ENCODE data around the gene RUFY1. TPM values are rescaled to one million over a fixed set of nuclear protein-coding genes. Genes with fewer than 3 reads are reported as not detected.

Gene RUFY1
- total and polyA plus RNA-seq, 10 of the 15 experiments (the other 5 are each of a cell fraction or from before 2014, with no cell fraction given): 5.7 to 36.3 (median 24.5) TPM

GRCh38 chr5:179612577-179613459, 62.5 kb downstream of the RUFY1 start (continued):
- TF ChIP-seq ELK1 (IDR thresholded peaks at IDR 0.05; ENCODE audit: low read depth, low read length): no peak
- TF ChIP-seq IKZF1 (conservative IDR thresholded peaks at IDR 0.05): no peak
- no peak for TF ChIP-seq MYC (IDR thresholded peaks at IDR 0.05; ENCODE audit: insufficient read depth, insufficient read length, insufficient replicate concordance, low read length, severe bottlenecking)
- TF ChIP-seq SIX5 (IDR thresholded peaks at IDR 0.05; ENCODE audit: low read depth, low read length, severe bottlenecking): no peak
- TF ChIP-seq CREB1 (IDR thresholded peaks at IDR 0.05; ENCODE audit: low read depth): peak; percentile 10; the same call in 1 of the 2 replicates
- TF ChIP-seq ETV6 (conservative IDR thresholded peaks at IDR 0.05 in 1 of 2, IDR thresholded peaks at IDR 0.05 in 1 of 2; ENCODE audit: borderline replicate concordance in 1 of 2, low read depth in 1 of 2): no peak
- TF ChIP-seq IRF3 (IDR thresholded peaks at IDR 0.05): no peak
- TF ChIP-seq BRCA1 (IDR thresholded peaks at IDR 0.05; ENCODE audit: low read depth, low read length): no peak
- TF ChIP-seq ZNF622 (IDR thresholded peaks at IDR 0.05): no peak
- no peak for TF ChIP-seq KAT2A (conservative IDR thresholded peaks at IDR 0.05; ENCODE audit: control insufficient read depth, low read depth, low read length)
- peak; percentile 62 for TF ChIP-seq POLR2AphosphoS5 (IDR thresholded peaks at IDR 0.05; ENCODE audit: low read length)
- 0 out of 2 replicates have a peak, but pooled peaks have one; percentile 51 for TF ChIP-seq POLR2AphosphoS2 (IDR thresholded peaks at IDR 0.05; ENCODE audit: low read depth, low read length)
- TF ChIP-seq SP1 (IDR thresholded peaks at IDR 0.05; ENCODE audit: low read depth, low read length): no peak
- no peak for TF ChIP-seq TCF7 (IDR thresholded peaks at IDR 0.05; ENCODE audit: borderline replicate concordance)
- TF ChIP-seq YY1 (IDR thresholded peaks at IDR 0.05; ENCODE audit: low read depth, low read length): no peak
- TF ChIP-seq CUX1 (IDR thresholded peaks at IDR 0.05; ENCODE audit: insufficient replicate concordance, low read depth, low read length): no peak
- TF ChIP-seq ATF3 (IDR thresholded peaks at IDR 0.05; ENCODE audit: borderline replicate concordance, extremely low read depth, low read depth, low read length): no peak
- TF ChIP-seq ZBED1 (IDR thresholded peaks at IDR 0.05; ENCODE audit: borderline replicate concordance): peak; percentile 69
- no peak for TF ChIP-seq CBX5 (IDR thresholded peaks at IDR 0.05; ENCODE audit: low read depth)
- no peak for TF ChIP-seq LARP7 (IDR thresholded peaks at IDR 0.05)

Measured in GM12878 (cell line).